Measurements from ENCODE around the gene GPR87. TPM values are rescaled to one million over a fixed set of nuclear protein-coding genes. Genes with fewer than 3 reads are reported as not detected.

GPR87 gene
- polyA plus RNA-seq, 1 donor (not counting 4 experiments of a cell fraction or from before 2014, with no cell fraction given), result 109 TPM

DNA sequence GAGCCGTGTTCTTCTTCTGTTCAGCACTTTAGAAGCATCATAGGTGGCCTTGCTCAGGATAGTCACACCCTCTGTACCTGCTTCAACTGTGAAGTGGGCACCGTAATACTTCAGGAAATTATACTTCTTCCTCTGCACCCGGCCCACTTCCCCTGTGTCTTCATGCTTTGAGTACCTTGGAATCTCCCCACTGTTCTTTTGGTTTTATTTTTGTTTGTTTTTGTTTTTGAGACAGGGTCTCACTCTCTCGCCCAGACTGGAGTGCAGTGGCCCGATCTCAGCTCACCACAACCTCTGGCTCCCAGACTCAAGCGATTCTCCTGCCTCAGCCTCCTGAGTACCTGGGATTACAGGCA, 40.0 kb downstream of the GPR87 start:
- H3K4me2 ChIP-seq (ENCODE audit: control insufficient read depth, extremely low read depth, insufficient read depth, low read depth, low read length), result no peak overlapping the region
- H3K27ac ChIP-seq (ENCODE audit: control insufficient read depth, insufficient read depth, low read length), result no peak overlapping the region
- no peaks in the 10 kb centered on the region for H3K9me1 ChIP-seq (ENCODE audit: control insufficient read depth, extremely low read depth, insufficient read depth, low read length)
- DNase-seq (ENCODE audit: low read depth, low spot score), result no peak
- no peak overlapping the region for H3K9ac ChIP-seq (ENCODE audit: control insufficient read depth, extremely low read depth, insufficient read depth, low read length)
- H3K9me3 ChIP-seq (ENCODE audit: control insufficient read depth, low read depth, low read length), result no peaks in the 10 kb centered on the region
- FAIRE-seq, result no peak
- H3K36me3 ChIP-seq (ENCODE audit: control insufficient read depth in 2 of 2, extremely low read depth in 1 of 2, insufficient read depth in 2 of 2, low read length in 2 of 2), result no peaks in the 10 kb centered on the region
- no peaks in the 10 kb centered on the region for H4K20me1 ChIP-seq (ENCODE audit: control insufficient read depth, extremely low read depth, insufficient read depth, low read length)
- no peak overlapping the region for H3K4me3 ChIP-seq (ENCODE audit: control insufficient read depth in 2 of 3, extremely low read depth in 1 of 3, insufficient read depth in 2 of 3, low read depth in 1 of 3, low read length in 3 of 3)
- H3K4me1 ChIP-seq (ENCODE audit: control insufficient read depth, extremely low read depth, insufficient read depth, low read length), result no peaks in the 10 kb centered on the region
- no peaks in the 10 kb centered on the region for H3K79me2 ChIP-seq (ENCODE audit: control insufficient read depth, insufficient read depth, low read length)
- H2AFZ ChIP-seq (ENCODE audit: control insufficient read depth, low read length), result no peak overlapping the region
- dilution Hi-C loops (cut with MboI; ENCODE audit: extremely low pct_ligation_motif_present, low sequenced_read_pairs), result no loop called here
- no peaks in the 10 kb centered on the region for H3K27me3 ChIP-seq (ENCODE audit: control insufficient read depth, extremely low read depth, insufficient read depth, low read length)
- no peak for TF ChIP-seq CTCF (optimal IDR thresholded peaks at IDR 0.05 in 1 of 3, IDR thresholded peaks at IDR 0.05 in 1 of 3, conservative IDR thresholded peaks at IDR 0.05 in 1 of 3; ENCODE audit: extremely low read depth in 1 of 3, insufficient read depth in 2 of 3, low read length in 3 of 3)
- TF ChIP-seq EZH2 (IDR thresholded peaks at IDR 0.05; ENCODE audit: low read length), result no peak

DNA sequence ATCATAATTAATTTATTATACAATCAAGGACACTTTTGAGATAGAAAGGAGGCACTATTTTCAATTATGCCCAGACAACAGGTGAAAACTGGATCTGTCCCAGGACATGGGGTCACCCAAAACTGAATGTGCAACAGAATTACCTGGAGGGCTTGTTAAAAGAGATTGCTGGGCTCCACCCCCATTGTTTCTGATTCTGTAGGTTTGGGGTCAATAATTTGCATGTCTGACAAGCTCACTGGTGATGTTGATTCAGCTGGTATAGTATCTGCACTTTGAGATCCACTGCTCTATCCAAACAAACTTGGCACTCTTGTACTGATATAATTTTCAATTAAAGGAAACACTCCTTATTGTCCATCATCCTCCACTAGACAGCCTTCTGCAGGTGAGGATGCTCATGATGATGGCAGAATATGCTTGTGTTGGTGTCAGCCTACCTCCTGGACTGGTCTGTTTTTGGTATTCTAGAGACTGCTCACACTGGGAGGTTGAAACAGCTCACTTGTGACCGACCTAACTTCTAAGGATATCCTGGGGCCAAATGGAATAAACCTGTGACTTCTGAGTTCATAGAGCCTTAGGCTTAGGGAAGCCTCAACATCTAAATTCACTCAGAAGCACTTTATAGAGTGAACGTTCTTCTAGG, 40.5 kb downstream of the GPR87 start:
- DNase-seq (ENCODE audit: low read depth, low spot score) (no peak), FAIRE-seq (no peak)
- dilution Hi-C loops (cut with MboI; ENCODE audit: extremely low pct_ligation_motif_present, low sequenced_read_pairs), result no loop called here
- H3K4me1 ChIP-seq (ENCODE audit: control insufficient read depth, extremely low read depth, insufficient read depth, low read length), result no peaks in the 10 kb centered on the region
- no peaks in the 10 kb centered on the region for H3K36me3 ChIP-seq (ENCODE audit: control insufficient read depth in 2 of 2, extremely low read depth in 1 of 2, insufficient read depth in 2 of 2, low read length in 2 of 2)
- H4K20me1 ChIP-seq (ENCODE audit: control insufficient read depth, extremely low read depth, insufficient read depth, low read length), result no peaks in the 10 kb centered on the region
- H3K9me3 ChIP-seq (ENCODE audit: control insufficient read depth, low read depth, low read length), result no peaks in the 10 kb centered on the region
- H3K9ac ChIP-seq (ENCODE audit: control insufficient read depth, extremely low read depth, insufficient read depth, low read length), result no peak overlapping the region
- no peak overlapping the region for H3K27ac ChIP-seq (ENCODE audit: control insufficient read depth, insufficient read depth, low read length)
- H3K4me3 ChIP-seq (ENCODE audit: control insufficient read depth in 2 of 3, extremely low read depth in 1 of 3, insufficient read depth in 2 of 3, low read depth in 1 of 3, low read length in 3 of 3), result no peak overlapping the region
- H3K27me3 ChIP-seq (ENCODE audit: control insufficient read depth, extremely low read depth, insufficient read depth, low read length), result no peaks in the 10 kb centered on the region
- no peaks in the 10 kb centered on the region for H3K9me1 ChIP-seq (ENCODE audit: control insufficient read depth, extremely low read depth, insufficient read depth, low read length)
- TF ChIP-seq EZH2 (IDR thresholded peaks at IDR 0.05; ENCODE audit: low read length) (no peak), CTCF (optimal IDR thresholded peaks at IDR 0.05 in 1 of 3, IDR thresholded peaks at IDR 0.05 in 1 of 3, conservative IDR thresholded peaks at IDR 0.05 in 1 of 3; ENCODE audit: extremely low read depth in 1 of 3, insufficient read depth in 2 of 3, low read length in 3 of 3) (no peak)
- no peak overlapping the region for H3K4me2 ChIP-seq (ENCODE audit: control insufficient read depth, extremely low read depth, insufficient read depth, low read depth, low read length)
- H3K79me2 ChIP-seq (ENCODE audit: control insufficient read depth, insufficient read depth, low read length), result no peaks in the 10 kb centered on the region
- H2AFZ ChIP-seq (ENCODE audit: control insufficient read depth, low read length), result no peak overlapping the region

Data from keratinocyte (primary cell).